ENCODE data around the gene FGF14.

Gene FGF14

DNA sequence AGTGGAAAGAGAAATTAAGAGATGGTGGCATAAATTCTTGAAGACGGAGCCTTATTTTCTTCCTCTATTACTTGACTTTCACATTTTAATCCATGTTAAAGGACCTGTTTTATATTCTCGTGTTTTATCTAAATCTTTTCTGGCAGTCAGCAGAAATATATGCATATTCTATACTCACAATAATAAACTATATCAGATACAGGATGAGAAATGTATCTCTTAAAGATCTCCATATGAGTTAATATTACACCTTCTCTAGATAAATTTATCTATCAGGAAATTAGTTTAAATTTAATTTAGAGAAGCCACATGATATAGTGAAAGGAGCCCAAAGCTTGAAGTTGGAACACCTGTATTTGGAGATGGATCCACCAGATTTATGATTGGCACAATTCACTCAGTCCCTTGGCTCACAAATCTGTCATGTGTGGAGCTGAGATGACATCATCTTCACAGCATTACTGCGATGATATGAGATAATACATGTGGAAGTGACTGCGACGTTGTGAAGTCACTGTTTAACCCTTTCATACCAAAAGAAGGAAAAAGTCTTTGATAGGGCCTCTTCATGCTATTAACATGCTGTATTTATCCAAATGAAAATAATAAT lies 216.4 kb downstream of the FGF14 start:
- TF ChIP-seq, protein P1, sequence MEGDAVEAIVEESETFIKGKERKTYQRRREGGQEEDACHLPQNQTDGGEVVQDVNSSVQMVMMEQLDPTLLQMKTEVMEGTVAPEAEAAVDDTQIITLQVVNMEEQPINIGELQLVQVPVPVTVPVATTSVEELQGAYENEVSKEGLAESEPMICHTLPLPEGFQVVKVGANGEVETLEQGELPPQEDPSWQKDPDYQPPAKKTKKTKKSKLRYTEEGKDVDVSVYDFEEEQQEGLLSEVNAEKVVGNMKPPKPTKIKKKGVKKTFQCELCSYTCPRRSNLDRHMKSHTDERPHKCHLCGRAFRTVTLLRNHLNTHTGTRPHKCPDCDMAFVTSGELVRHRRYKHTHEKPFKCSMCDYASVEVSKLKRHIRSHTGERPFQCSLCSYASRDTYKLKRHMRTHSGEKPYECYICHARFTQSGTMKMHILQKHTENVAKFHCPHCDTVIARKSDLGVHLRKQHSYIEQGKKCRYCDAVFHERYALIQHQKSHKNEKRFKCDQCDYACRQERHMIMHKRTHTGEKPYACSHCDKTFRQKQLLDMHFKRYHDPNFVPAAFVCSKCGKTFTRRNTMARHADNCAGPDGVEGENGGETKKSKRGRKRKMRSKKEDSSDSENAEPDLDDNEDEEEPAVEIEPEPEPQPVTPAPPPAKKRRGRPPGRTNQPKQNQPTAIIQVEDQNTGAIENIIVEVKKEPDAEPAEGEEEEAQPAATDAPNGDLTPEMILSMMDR (IDR thresholded peaks at IDR 0.05; ENCODE audit: insufficient read depth, low read length, poor library complexity, severe bottlenecking): no peak
- Histone ChIP-seq H3K36me3 (ENCODE audit: control insufficient read depth, insufficient read depth, low read length) (no peaks in the 10 kb centered on the region), H3K27me3 (replicated peaks; ENCODE audit: control insufficient read depth, insufficient read depth, low read length) (no peaks in the 10 kb centered on the region), H3K4me3 (replicated peaks; ENCODE audit: low read depth, low read length) (no peak overlapping the region)
- DNase-seq (ENCODE audit: extremely low read depth, insufficient read length): no peak

DNA sequence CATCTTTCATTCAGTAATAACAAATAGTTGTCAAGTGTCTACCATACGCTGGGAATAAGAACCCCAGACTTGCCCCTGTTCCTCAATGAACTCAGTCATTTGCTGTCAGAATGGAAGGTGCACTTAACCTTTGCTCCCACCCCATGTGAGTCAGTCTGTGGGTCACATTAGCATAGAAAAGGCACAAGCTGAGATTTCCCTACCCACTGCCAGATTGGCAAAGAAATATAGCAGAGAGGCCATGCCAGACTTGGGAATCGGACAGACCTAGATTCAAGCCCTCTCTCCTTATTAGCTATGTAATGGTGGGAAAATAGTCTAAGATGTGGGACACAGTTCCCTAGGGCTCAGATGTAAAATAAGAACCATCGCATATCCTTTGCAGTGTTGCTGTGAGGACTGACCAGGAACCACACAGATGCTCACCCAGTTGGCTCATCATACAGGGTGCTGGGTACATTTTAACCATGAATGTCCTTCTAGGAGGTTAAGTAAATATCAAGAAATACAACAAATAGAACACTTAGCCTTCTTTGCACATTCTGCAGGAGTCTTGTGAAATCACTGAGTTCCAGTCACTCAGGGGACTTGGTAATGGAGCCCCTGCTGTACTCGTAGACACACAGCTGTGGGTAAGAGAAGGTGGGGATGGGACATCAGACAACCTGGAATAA lies 218.2 kb downstream of the FGF14 start:
- Histone ChIP-seq H3K4me3 (replicated peaks; ENCODE audit: low read depth, low read length) (no peak overlapping the region), H3K27me3 (replicated peaks; ENCODE audit: control insufficient read depth, insufficient read depth, low read length) (no peaks in the 10 kb centered on the region), H3K36me3 (ENCODE audit: control insufficient read depth, insufficient read depth, low read length) (no peaks in the 10 kb centered on the region)
- no peak for DNase-seq (ENCODE audit: extremely low read depth, insufficient read length)
- TF ChIP-seq, protein P1 (IDR thresholded peaks at IDR 0.05; ENCODE audit: insufficient read depth, low read length, poor library complexity, severe bottlenecking): no peak

DNA sequence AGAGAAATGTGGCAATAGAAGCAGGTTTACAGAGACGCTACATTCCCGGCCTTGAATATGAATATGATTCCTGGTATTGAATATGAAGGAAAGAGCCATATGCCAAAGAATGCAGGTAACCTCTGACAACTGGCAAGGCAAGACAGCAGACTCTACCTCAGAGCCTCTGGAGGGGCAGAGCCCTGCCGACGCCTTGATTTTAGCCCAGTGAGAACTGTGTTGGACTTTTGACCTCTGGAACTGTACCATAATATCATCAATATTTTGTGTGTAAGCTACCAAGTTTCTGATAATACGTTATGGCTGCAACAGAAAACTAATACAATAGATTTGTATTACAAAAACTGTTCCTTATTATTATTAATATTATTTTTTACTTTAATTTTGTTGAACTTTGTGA lies 219.7 kb downstream of the FGF14 start:
- DNase-seq (ENCODE audit: extremely low read depth, insufficient read length): no peak
- Histone ChIP-seq H3K27me3 (replicated peaks; ENCODE audit: control insufficient read depth, insufficient read depth, low read length) (no peaks in the 10 kb centered on the region), H3K36me3 (ENCODE audit: control insufficient read depth, insufficient read depth, low read length) (no peaks in the 10 kb centered on the region), H3K4me3 (replicated peaks; ENCODE audit: low read depth, low read length) (no peak overlapping the region)
- TF ChIP-seq, protein P1 (IDR thresholded peaks at IDR 0.05; ENCODE audit: insufficient read depth, low read length, poor library complexity, severe bottlenecking): no peak

DNA sequence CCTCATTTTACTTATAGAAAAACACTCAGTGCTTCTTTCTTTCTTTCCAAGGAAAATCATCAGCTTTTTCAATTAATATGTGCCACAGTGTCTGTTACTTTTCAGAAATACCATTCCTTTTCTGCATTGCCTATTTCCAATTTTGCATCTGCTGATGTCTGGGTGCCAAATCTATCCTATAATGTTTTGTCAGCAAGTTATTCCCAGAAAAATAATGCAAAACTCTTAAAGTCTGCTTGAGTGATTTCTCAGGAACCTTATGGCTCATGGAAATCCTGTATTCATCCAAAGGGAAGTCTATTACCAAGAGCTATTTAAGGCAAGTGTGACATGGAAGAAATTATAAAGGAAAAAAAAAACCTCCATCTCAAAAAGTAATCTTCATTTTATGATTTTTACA lies 224.4 kb downstream of the FGF14 start:
- TF ChIP-seq, protein P1 (IDR thresholded peaks at IDR 0.05; ENCODE audit: insufficient read depth, low read length, poor library complexity, severe bottlenecking): no peak
- no peak for DNase-seq (ENCODE audit: extremely low read depth, insufficient read length)
- H3K27me3 ChIP-seq (replicated peaks; ENCODE audit: control insufficient read depth, insufficient read depth, low read length): no peaks in the 10 kb centered on the region
- H3K4me3 ChIP-seq (replicated peaks; ENCODE audit: low read depth, low read length): no peak overlapping the region
- H3K36me3 ChIP-seq (ENCODE audit: control insufficient read depth, insufficient read depth, low read length): no peaks in the 10 kb centered on the region

DNA sequence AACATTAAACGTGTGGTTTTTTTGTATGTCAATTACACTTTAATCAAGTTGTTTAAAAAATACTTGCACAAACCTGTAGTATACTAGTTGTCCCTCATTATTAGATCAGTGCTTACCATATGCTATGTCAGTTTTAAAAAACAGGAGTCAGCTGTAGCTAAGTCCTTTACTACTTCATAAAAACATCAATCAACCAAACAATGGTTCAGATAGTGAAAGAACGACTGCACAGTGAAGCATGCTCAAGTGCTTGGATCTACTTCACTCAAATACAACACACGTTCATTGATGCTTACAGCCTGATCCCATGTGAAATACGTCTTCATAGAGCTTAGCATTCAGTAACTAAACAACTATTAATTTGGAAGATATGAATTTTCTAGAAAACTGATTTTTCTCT lies 225.0 kb downstream of the FGF14 start:
- no peak for DNase-seq (ENCODE audit: extremely low read depth, insufficient read length)
- no peak overlapping the region for H3K4me3 ChIP-seq (replicated peaks; ENCODE audit: low read depth, low read length)
- no peaks in the 10 kb centered on the region for H3K27me3 ChIP-seq (replicated peaks; ENCODE audit: control insufficient read depth, insufficient read depth, low read length)
- no peaks in the 10 kb centered on the region for H3K36me3 ChIP-seq (ENCODE audit: control insufficient read depth, insufficient read depth, low read length)
- TF ChIP-seq, protein P1 (IDR thresholded peaks at IDR 0.05; ENCODE audit: insufficient read depth, low read length, poor library complexity, severe bottlenecking): no peak
